Smooth muscle cell (in vitro differentiated cells): ENCODE results near the gene ZNF396. TPM values are rescaled to one million over a fixed set of nuclear protein-coding genes. Genes with fewer than 3 reads are reported as not detected.

Experiments
- DNase-seq: peaks from one replicate; lab custom pipeline; 2025; ENCODE audit not compliant: unreplicated experiment; lab: John Stamatoyannopoulos, UW
- H2AFZ ChIP-seq: fragments of 200-600 bp; sonication (generic); 2 replicates; pipeline ENCODE4 v1.6.0; 2016; ENCODE audit warnings: antibody characterized with exemption, low read depth, mild to moderate bottlenecking
- H3F3A ChIP-seq: fragments of 200-600 bp; sonication (generic); 2 replicates; pipeline ENCODE4 v1.6.0; 2017; ENCODE audit warnings: antibody characterized with exemption, low read depth
- H3K27ac ChIP-seq: fragments of 200-600 bp; sonication (generic); 2 replicates; pipeline ENCODE4 v1.5.1; 2016; ENCODE audit warnings: low read depth, mild to moderate bottlenecking
- H3K27me3 ChIP-seq: fragments of 200-600 bp; sonication (generic); 2 replicates; pipeline ENCODE4 v1.6.1; 2016; ENCODE audit warnings: low read depth, mild to moderate bottlenecking
- H3K36me3 ChIP-seq: fragments of 200-600 bp; sonication (generic); 2 replicates; pipeline ENCODE4 v1.5.1; 2016; ENCODE audit warnings: low read depth
- H3K4me1 ChIP-seq: fragments of 200-600 bp; sonication (generic); 2 replicates; pipeline ENCODE4 v1.5.1; 2016; ENCODE audit warnings: low read depth
- H3K4me2 ChIP-seq: fragments of 200-600 bp; sonication (generic); 2 replicates; pipeline ENCODE4 v1.6.0; 2016; ENCODE audit warnings: mild to moderate bottlenecking
- H3K4me3 ChIP-seq: fragments of 200-600 bp; sonication (generic); 2 replicates; pipeline ENCODE4 v1.5.1; 2016; ENCODE audit warnings: mild to moderate bottlenecking
- H3K79me2 ChIP-seq: fragments of 200-600 bp; sonication (generic); 2 replicates; pipeline ENCODE4 v1.6.0; 2016; ENCODE audit warnings: low read depth, mild to moderate bottlenecking
- H3K9ac ChIP-seq: fragments of 200-600 bp; sonication (generic); 2 replicates; pipeline ENCODE4 v1.6.0; 2016; ENCODE audit warnings: low read depth
- H3K9me3 ChIP-seq: fragments of 200-600 bp; sonication (generic); replicated peaks from 2 replicates; pipeline ENCODE4 v1.5.1; 2016; ENCODE audit warnings: low read depth
- H4K20me1 ChIP-seq: fragments of 200-600 bp; sonication (generic); 2 replicates; pipeline ENCODE4 v1.6.0; 2016; ENCODE audit warnings: low read depth
- CTCF ChIP-seq: fragments of 200-600 bp; sonication (generic); IDR thresholded peaks from 2 replicates; pipeline ENCODE4 v1.5.1; 2017; ENCODE audit warnings: borderline replicate concordance, mild to moderate bottlenecking, antibody characterized with exemption; ENCODE audit not compliant: insufficient read depth, poor library complexity, severe bottlenecking
- WGBS: methylation state at CpG from one replicate; pipeline ENCODE4 v1.1.7; 2016; ENCODE audit warnings: low lambda C conversion rate; 5-methylcytosine and 5-hydroxymethylcytosine counted together
- polyA plus RNA-seq: library from polyadenylated mRNA; unstranded; fragments of >200 nt; fragmentation: Nextera tagmentation; extraction: Ambion mirVana; gene quantifications from 2 replicates; pipeline ENCODE4 v1.2.1, GENCODE V29; 2016
- total RNA-seq: library from RNA; depleted of rRNA; stranded (reverse); fragments of >200 nt; gene quantifications from 2 replicates; pipeline ENCODE4 v1.2.3, GENCODE V29; 2014

The ZNF396 gene
- total and polyA plus RNA-seq, 2 experiments from 2014 or later: 1.9 to 2.0 TPM

GRCh38 chr18:35389095-35389618, 12.0 kb upstream of the ZNF396 start:
- Histone ChIP-seq H3F3A (no peaks in the 10 kb centered on the region), H3K27me3 (no peaks in the 10 kb centered on the region), H3K9ac (no peak overlapping the region), H3K4me2 (peak overlapping the region; percentile 30), H3K27ac (peak overlapping the region; percentile 9), H4K20me1 (no peaks in the 10 kb centered on the region), H3K79me2 (no peaks in the 10 kb centered on the region), H3K9me3 (no peaks in the 10 kb centered on the region), H3K4me1 (no peaks in the 10 kb centered on the region), H2AFZ (peak overlapping the region; percentile 67), H3K36me3 (no peaks in the 10 kb centered on the region), H3K4me3 (no peak overlapping the region)
- 36% methylated on average over 5 of the region's 5 CpGs for WGBS
- TF ChIP-seq CTCF: no peak
- DNase-seq: no peak

- no peaks in the 10 kb centered on the region for H3K9me3 ChIP-seq
- no peak overlapping the region for H3K4me3 ChIP-seq
- H3F3A ChIP-seq: no peaks in the 10 kb centered on the region
- H3K27ac ChIP-seq: no peak overlapping the region
- H4K20me1 ChIP-seq: no peaks in the 10 kb centered on the region
- H3K4me1 ChIP-seq: no peaks in the 10 kb centered on the region
- no peak for DNase-seq
- H2AFZ ChIP-seq: no peak overlapping the region
- H3K27me3 ChIP-seq: no peaks in the 10 kb centered on the region
- no peak overlapping the region for H3K9ac ChIP-seq
- 77% methylated on average over 3 of the region's 3 CpGs for WGBS
- no peaks in the 10 kb centered on the region for H3K36me3 ChIP-seq
- no peak overlapping the region for H3K4me2 ChIP-seq
- TF ChIP-seq CTCF: no peak
- no peaks in the 10 kb centered on the region for H3K79me2 ChIP-seq
Observed at GRCh38 chr18:35387152-35387571, 10.0 kb upstream of the ZNF396 start.

GRCh38 chr18:35386600-35387100, 9.5 kb upstream of the ZNF396 start:
- H3K79me2 ChIP-seq: no peaks in the 10 kb centered on the region
- no peaks in the 10 kb centered on the region for H3K9me3 ChIP-seq
- no peaks in the 10 kb centered on the region for H3K36me3 ChIP-seq
- no peak for DNase-seq
- no peak overlapping the region for H2AFZ ChIP-seq
- H3K9ac ChIP-seq: no peak overlapping the region
- TF ChIP-seq CTCF: peak; percentile 91
- H3K4me2 ChIP-seq: no peak overlapping the region
- no peaks in the 10 kb centered on the region for H3K27me3 ChIP-seq
- H3K4me3 ChIP-seq: no peak overlapping the region
- H3F3A ChIP-seq: no peaks in the 10 kb centered on the region
- H3K4me1 ChIP-seq: no peaks in the 10 kb centered on the region
- 22% methylated on average over 7 of the region's 7 CpGs for WGBS
- no peaks in the 10 kb centered on the region for H4K20me1 ChIP-seq
- H3K27ac ChIP-seq: no peak overlapping the region

GRCh38 chr18:35383136-35383535, 6.0 kb upstream of the ZNF396 start:
- H2AFZ ChIP-seq: no peak overlapping the region
- no peak overlapping the region for H3K27ac ChIP-seq
- no peak overlapping the region for H3K4me2 ChIP-seq
- no peak for DNase-seq
- H4K20me1 ChIP-seq: no peaks in the 10 kb centered on the region
- no peaks in the 10 kb centered on the region for H3K36me3 ChIP-seq
- no peak overlapping the region for H3K4me3 ChIP-seq
- H3K4me1 ChIP-seq: no peaks in the 10 kb centered on the region
- no peak overlapping the region for H3K9ac ChIP-seq
- H3K9me3 ChIP-seq: no peaks in the 10 kb centered on the region
- WGBS: 72% methylated on average over 2 of the region's 2 CpGs
- TF ChIP-seq CTCF: no peak
- no peaks in the 10 kb centered on the region for H3K79me2 ChIP-seq
- no peaks in the 10 kb centered on the region for H3K27me3 ChIP-seq
- H3F3A ChIP-seq: peaks cover 6% of the 10 kb centered on the region
